Stromal cell of bone marrow (primary cell): ENCODE results near the gene COL5A3.
A peak's percentile ranks its signal among the peaks of the same experiment; 100 is the strongest.
"Not testable (repeated sequence)": the region's sequence is repeated elsewhere in the genome, so short reads cannot be mapped to it uniquely, and the experiment has no call there.

ENCODE experiments used
- DNase-seq: peaks from one replicate; pipeline ENCODE4 v3.0.0-alpha.2; 2012; ENCODE audit warnings: low read depth

The COL5A3 gene

GRCh38 chr19:9971166-9971897 lies 39.0 kb downstream of the COL5A3 start:
- no peak for DNase-seq

DNA sequence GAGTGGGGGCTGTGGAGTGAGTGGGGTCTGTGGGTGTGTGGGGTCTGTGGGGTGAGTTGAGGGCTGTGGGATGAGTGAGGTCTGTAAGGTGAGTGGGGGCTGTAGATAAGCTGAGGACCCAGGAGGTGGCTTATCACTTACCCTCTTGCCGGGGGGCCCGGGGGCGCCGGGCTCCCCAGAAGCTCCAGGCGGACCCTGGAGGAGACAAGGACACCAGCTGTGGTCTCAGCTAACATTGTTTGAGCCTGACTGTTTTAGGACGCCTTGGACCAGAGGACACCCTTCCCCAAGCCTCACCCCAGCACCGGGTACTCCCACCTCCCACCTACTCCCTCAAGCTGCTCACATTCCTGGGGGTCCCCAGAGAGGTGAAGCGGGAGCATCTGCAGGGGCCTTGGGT lies 39.8 kb downstream of the COL5A3 start:
- no peak for DNase-seq

DNA sequence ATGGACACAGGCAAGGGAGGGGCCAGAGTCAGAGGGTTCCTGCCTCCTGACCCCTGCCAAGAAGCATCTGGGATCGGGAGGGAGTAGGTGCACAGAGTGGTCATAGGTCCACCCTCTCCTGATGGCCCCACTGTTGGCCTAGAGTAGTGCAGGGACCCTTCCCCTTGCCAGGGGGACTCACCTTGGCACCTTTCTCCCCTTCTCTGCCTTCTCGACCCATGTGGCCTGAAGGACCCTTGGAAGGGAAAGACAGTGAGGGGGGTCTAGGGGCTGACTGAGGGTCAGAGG lies 40.7 kb downstream of the COL5A3 start:
- DNase-seq: no peak

DNA sequence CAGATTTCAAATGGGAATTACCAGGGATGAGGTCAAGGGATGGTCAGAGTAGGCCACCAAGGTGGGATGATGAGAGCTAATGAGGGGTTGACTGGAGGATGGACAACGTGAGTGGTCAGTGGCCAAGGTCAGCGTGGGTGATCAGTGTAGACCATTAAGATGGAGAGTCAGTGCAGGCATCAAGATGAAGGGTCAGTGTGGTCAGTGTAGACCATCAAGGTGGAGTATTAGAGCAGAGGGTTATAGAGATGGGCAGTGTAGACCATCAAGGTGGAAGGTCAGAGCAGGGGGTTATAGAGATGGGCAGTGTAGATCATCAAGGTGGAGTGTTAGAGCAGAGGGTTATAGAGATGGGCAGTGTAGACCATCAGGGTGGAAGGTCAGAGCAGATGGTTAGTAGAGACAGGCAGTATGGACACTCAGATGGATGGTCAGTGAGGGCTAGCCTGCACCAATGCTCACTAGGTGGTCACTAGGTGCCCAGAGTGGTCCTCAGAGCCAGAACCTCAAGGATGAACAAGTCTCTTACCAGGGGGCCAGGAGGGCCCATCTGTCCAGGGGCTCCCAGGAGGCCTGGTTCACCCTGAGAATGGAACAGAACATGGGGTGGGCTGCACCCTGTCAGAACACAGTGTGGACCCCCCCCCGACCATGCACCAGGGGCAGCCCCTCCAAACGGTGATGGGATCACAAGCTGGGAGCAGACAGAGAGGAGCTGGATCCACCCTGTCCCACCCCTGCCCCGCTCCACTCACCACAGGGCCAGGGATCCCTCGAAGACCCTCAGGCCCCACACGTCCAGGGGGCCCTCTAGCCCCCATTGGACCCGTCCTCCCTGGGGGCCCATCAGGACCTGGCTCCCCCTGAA lies 41.2 kb downstream of the COL5A3 start:
- no peak for DNase-seq

DNA sequence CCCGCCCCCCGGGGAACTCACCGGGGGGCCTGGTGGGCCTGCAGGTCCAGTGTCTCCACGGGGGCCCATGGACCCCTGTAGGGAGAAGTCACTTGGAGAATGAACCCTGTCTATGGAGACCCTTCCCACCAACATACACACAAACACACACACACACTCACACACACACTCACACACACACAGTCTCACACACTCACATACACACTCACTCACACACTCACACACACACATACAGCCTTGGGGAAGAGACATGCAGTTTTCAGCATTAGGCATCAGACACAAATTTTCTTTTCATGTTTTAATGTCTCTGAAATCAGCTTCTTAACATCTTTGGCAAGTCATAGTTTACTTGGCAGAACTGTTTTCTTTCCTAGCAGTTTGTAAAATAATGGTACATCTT lies 43.0 kb downstream of the COL5A3 start:
- DNase-seq: no peak

DNA sequence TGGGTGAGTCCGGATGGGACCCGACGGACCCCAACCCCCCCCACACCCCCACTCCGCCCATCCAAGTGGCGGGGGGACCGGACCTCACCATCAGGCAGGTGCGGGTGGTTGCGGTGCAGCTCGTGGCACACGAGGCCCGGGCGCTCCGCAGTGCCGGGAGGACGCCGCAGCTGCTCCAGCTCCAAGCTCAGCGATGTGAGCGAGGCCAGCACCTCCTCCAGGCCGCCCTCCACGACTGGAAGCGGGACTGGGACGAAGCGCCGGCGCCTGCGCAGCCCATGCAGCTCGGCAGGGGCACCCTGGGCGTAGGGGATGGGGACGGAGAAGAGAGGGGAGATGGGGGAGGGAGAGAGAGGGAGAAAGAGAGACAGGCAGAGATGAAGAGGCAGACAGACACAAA lies 43.9 kb downstream of the COL5A3 start:
- no peak for DNase-seq

GRCh38 chr19:9966024-9966423 lies 44.3 kb downstream of the COL5A3 start:
- no peak for DNase-seq

DNA sequence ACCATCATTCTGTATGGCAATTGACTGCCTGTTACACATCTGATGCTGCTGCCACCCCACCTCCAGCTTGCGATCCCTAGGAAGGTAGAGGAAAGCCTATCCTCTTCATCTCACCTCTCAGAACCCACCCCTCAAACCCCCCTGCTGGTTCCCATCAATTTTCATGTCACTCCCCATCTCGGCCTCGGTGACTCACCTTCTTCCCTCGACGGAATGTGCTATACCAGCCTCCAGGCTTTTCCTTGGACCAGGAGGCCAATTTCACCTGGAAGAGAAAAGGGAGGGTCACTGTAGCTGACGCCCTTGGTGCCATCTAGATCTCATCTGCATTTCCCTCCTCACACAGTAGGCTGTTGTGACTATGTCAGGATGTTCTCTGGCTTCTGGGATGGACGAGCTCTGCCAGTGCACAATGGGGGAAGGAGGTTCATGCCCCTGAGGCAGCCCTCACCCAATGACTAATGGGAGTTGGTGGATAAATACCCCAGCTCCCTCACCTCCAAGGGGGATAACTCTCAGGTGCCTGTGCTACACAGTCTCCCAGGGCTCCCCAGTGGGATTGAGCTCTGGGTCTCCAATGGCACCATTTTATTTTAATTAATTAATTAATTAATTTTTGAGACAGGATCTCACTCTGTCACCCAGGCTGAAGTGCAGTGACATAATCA lies 47.5 kb downstream of the COL5A3 start:
- no peak for DNase-seq

DNA sequence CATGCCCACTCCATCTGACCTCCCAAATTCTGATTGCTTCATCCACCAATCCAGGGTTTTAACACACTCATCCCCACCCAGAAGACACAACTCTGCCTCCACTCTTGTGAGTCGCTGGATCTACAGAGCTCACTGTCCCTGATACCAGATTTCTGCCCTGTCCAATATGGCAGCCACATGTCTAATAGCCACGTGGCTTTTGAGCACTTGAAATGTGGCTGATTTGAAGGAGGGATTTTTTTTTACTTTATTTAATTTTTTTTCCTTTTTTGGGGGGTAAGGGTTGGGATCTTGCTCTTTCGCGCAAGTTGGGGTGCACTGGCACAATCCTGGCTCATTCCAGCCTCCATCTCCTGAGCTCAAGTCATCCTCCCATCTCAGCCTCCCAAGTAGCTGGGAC lies 49.2 kb downstream of the COL5A3 start:
- no peak for DNase-seq

- peak; percentile 80 for DNase-seq
Measured at GRCh38 chr19:9958379-9958821, 51.9 kb downstream of the COL5A3 start.

DNA sequence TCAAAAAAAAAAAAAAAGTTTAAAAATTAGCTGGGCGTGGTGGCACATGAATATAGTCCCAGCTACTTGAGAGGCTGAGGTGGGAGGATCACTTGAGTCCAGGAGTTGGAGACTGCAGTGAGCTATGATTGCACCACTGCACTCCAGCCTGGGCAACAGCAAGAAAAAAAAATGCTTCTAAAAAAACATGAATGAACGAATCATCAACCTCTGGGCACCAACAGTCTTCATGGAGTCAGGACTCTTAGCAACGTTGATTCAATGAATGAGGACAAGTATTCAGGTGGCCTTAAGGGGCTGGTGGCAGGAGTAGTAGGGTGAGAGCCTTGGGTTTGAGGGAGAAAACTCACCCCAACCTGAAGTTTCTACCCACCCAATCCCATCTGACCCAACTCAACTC lies 53.3 kb downstream of the COL5A3 start:
- DNase-seq: no peak

DNA sequence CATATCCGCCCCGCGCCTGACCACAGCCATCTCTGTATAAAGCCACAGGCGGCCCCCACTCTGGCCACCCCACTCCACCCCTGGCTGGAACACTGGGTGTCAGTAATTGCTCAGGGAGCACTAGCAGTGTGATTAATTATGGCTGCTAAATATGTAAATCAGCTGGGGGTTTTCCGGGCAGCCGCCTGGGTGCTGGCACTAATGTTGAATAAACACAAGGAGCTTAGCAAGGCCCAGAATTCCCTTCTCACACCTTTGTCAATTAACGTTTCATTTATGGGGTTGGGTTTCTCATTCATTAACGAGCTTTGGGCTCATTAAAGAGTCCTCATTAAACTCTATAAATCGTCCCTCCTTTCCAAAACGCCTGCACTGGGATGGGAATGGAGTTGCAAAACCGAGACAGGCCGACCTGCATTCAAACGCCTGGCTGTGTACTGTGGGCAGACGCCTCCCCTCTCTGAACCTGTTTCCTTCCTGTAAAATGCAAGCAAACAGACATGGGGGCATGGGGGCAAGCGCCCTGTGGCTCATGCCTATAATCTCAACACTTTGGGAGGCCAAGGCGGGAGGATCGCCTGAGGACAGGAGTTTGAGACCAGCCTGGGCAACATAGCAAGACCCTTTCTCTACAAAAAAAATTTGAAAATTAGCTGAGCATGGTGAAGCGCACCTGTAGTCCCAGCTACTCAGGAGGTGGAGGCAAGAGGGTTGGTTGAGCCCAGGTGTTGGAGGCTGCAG lies 56.3 kb downstream of the COL5A3 start:
- no peak for DNase-seq

- no peak for DNase-seq
Measured at GRCh38 chr19:9952276-9952675, 58.0 kb downstream of the COL5A3 start.

DNA sequence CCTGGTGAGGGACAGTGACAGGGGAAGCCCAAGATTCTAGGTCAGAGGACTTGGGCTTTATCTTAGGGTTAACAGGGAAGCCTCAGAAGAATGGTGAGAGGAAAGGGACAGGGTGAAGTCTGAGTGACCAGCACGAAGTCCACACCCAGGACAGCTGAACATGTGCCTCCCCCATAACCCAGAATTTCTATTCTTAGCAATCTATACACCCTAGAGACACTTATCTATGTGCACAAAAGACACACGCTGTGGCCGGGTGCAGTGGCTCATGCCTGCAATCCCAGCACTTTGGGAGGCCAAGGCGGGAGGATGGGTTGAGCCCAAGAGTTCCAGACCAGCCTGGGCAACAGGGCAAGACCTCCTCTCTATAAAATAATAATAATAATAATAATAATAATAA lies 62.9 kb downstream of the COL5A3 start:
- no peak for DNase-seq

- not testable (repeated sequence) for DNase-seq
Measured at GRCh38 chr19:9946528-9947125, 63.7 kb downstream of the COL5A3 start.

- DNase-seq: peak; percentile 98
Measured at GRCh38 chr19:9945319-9945966, 64.9 kb downstream of the COL5A3 start.

DNA sequence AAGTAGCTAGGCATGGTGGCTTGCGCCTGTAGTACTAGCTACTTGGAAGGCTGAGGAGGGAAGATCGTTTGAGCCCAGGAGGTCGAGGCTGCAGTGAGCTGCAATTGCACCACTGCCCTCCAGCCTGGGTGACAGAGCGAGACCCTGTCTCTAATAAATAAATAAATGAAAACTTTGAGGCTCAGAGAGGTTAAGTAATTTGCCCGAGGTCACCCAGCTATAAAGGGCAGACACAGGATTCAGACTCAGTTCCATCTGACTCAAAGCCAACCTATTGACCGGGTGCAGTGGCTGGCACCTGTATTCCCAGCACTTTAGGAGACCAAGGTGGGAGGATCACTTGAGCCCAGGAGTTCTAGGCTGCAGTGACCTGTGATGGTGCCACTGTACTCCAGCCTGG lies 66.6 kb downstream of the COL5A3 start:
- no peak for DNase-seq

DNA sequence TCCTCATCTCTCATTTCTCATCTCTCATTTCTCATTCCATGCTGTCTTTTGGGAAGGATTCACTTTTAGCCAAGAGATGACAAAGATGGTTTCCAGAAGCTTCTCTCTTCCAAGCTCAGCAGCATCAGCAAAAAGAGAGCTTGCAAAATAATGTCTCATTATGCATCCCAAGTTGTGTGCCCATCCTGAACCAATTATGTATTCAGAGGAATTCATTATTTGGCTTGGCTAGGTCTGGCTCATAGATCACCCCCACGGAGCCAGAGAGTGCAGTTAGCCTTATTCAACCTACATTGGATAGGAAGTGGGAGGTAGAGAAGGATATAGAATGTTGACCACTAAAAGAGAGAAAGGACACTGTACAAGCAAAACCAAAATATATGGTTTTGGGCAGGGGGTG lies 68.6 kb downstream of the COL5A3 start:
- no peak for DNase-seq

GRCh38 chr19:9941231-9941630 lies 69.1 kb downstream of the COL5A3 start:
- DNase-seq: no peak

GRCh38 chr19:9940778-9941177 lies 69.5 kb downstream of the COL5A3 start:
- no peak for DNase-seq

GRCh38 chr19:9939301-9939913 lies 70.9 kb downstream of the COL5A3 start:
- no peak for DNase-seq
